Erythroblast (primary cell): ENCODE data around the gene NLGN4Y.

ENCODE experiments used
- GATA1 ChIP-seq: IDR thresholded peaks from 2 replicates; pipeline ENCODE4 v1.6.1; 2011; ENCODE audit warnings: low read depth, mild to moderate bottlenecking, control low read depth, low read length, moderate library complexity
- POLR2A ChIP-seq: IDR thresholded peaks from 2 replicates; pipeline ENCODE4 v1.6.1; 2011; ENCODE audit warnings: mild to moderate bottlenecking, low read length

GRCh38 chrY:14498071-14498470 lies 26.3 kb upstream of the NLGN4Y start:
- TF ChIP-seq POLR2A (no peak), GATA1 (no peak)
